Measurements from ENCODE around the gene CCSER1.
"Not testable (repeated sequence)": the region's sequence is repeated elsewhere in the genome, so short reads cannot be mapped to it uniquely, and the experiment has no call there.

CCSER1 gene

GRCh38 chr4:91427171-91427570 lies 1300.0 kb downstream of the CCSER1 start:
- Mint-ChIP-seq H3K27ac (no peak overlapping the region), H3K36me3 (no peaks in the 10 kb centered on the region), H3K9me3 (ENCODE audit: low read depth) (peaks cover 9% of the 10 kb centered on the region), H3K27me3 (no peaks in the 10 kb centered on the region), H3K4me1 (ENCODE audit: low read depth) (no peaks in the 10 kb centered on the region), H3K4me3 (no peak overlapping the region)

DNA sequence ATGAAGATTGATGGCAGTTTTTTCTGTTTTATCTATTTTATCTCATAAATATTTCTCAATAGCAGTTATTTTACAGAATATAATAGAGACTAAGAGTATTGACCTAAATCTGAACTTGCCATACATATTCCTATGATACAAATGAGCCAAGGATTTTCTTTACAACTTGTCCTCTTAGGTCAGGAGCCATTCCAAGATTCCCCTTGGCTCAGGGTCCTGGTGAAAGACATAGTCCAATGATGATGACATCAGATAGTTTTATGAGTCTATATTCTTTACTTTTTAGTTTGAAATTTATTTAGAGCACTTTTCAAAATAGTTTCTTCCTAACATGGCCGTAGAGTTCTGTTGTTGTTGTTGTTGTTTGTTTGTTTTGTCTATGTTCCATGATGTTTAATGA lies 1307.4 kb downstream of the CCSER1 start:
- Mint-ChIP-seq H3K27me3 (no peaks in the 10 kb centered on the region), H3K4me3 (no peak overlapping the region), H3K36me3 (no peaks in the 10 kb centered on the region), H3K9me3 (ENCODE audit: low read depth) (peaks cover 12% of the 10 kb centered on the region), H3K27ac (no peak overlapping the region), H3K4me1 (ENCODE audit: low read depth) (no peaks in the 10 kb centered on the region)

DNA sequence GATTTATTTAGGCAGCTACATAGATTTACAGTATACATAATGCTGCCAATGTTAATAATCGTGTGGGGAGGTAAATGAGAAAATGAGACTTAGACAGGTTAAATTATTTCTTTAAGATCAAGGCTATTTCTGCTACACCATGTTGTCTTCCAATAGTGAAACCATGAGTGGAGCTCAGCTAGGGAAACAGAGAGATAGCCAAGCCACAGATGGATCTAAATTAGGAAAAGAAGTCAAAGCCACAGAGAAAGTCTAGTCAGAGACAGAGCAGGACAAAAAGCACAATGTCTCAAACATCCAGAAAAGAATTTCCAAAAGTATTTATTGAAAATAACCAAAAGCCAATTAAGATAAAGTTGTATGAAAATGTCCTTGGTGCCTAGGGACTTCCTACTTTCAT lies 1309.4 kb downstream of the CCSER1 start:
- Mint-ChIP-seq H3K4me3 (no peak overlapping the region), H3K4me1 (ENCODE audit: low read depth) (no peaks in the 10 kb centered on the region), H3K36me3 (no peaks in the 10 kb centered on the region), H3K27me3 (no peaks in the 10 kb centered on the region), H3K9me3 (ENCODE audit: low read depth) (peaks cover 12% of the 10 kb centered on the region), H3K27ac (no peak overlapping the region)

DNA sequence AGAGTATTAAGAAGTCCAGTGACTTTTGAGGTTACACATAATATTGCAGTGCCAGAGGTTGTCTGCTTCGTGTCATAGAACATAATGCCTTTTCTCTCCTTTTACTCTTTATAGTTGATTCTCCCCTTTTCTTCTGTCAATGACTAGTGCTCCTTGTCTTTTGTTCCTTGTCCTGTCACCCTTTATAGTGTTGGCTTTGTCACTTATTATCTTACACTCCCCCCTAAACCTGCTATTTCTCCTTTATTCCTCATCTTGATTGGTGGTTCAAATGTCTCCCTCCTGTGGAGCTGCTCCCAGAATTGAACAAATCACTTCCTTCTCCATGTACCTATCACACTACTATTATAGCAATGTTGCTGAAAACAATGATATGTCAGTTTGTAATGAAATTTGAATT lies 1320.0 kb downstream of the CCSER1 start:
- Mint-ChIP-seq H3K9me3 (ENCODE audit: low read depth) (peaks cover 5% of the 10 kb centered on the region), H3K27ac (no peak overlapping the region), H3K4me1 (ENCODE audit: low read depth) (no peaks in the 10 kb centered on the region)

DNA sequence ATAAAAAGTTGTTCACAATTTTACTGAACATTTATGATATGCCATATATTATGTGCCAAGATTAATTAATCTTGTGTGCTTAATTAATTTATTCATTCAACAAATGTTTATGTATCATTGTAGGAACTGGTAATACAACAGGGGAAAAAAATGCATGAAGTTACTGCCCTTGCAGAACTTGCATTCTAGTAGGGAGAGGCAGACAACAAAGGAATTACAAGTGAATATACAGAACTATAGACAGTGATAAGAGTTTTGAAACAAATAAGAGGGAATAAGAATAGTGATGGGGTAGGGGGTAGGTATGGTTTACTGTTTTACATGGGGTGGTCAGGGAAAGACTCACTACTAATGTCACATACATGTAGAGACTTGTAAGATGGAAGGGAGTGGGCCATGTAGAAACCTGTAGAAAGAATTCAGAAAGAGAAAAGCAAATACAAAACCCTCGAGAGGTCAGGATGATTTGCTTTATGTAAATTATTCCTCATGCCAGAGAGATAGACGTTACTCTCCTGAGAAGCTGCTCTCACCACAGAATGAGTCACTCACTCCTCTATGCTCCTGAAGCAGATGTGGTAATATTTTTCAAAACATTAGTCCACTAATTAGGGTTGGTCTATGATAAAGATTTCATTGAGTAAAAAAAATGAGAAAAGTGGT lies 1321.6 kb downstream of the CCSER1 start:
- Mint-ChIP-seq H3K9me3 (ENCODE audit: low read depth) (peaks cover 11% of the 10 kb centered on the region), H3K4me3 (no peak overlapping the region), H3K27ac (no peak overlapping the region), H3K36me3 (no peaks in the 10 kb centered on the region), H3K27me3 (no peaks in the 10 kb centered on the region), H3K4me1 (ENCODE audit: low read depth) (no peaks in the 10 kb centered on the region)

More for the DNA sequence above, 1320.0 kb downstream of the CCSER1 start:
- no peak overlapping the region for H3K4me3 Mint-ChIP-seq
- H3K36me3 Mint-ChIP-seq = no peaks in the 10 kb centered on the region
- H3K27me3 Mint-ChIP-seq = no peaks in the 10 kb centered on the region

GRCh38 chr4:91454111-91454510 lies 1326.9 kb downstream of the CCSER1 start:
- H3K4me1 Mint-ChIP-seq (ENCODE audit: low read depth) = no peaks in the 10 kb centered on the region
- no peaks in the 10 kb centered on the region for H3K36me3 Mint-ChIP-seq
- no peaks in the 10 kb centered on the region for H3K27me3 Mint-ChIP-seq
- H3K9me3 Mint-ChIP-seq (ENCODE audit: low read depth) = peaks cover 14% of the 10 kb centered on the region
- H3K4me3 Mint-ChIP-seq = no peak overlapping the region
- no peak overlapping the region for H3K27ac Mint-ChIP-seq

DNA sequence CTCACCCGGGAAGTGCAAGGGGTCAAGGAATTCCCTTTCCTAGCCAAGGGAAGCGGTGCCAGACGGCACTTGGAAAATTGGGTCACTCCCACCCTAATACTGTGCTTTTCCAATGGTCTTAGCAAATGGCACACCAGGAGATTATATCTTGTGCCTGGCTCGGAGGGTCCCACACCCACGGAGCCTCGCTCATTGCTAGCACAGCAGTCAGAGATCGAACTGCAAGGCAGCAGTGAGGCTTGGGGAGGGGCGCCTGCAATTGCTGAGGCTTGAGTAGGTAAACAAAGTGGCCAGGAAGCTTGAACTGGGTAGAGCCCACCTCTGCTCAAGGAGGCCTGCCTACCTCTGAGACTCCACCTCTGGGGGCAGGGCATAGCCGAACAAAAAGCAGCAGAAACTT lies 1335.4 kb downstream of the CCSER1 start:
- H3K4me3 Mint-ChIP-seq; H3K36me3 Mint-ChIP-seq; H3K4me1 Mint-ChIP-seq (ENCODE audit: low read depth); H3K27me3 Mint-ChIP-seq; H3K27ac Mint-ChIP-seq; H3K9me3 Mint-ChIP-seq (ENCODE audit: low read depth): not testable (repeated sequence)

- H3K27me3 Mint-ChIP-seq = no peaks in the 10 kb centered on the region
- H3K27ac Mint-ChIP-seq = no peak overlapping the region
- no peaks in the 10 kb centered on the region for H3K4me1 Mint-ChIP-seq (ENCODE audit: low read depth)
- no peak overlapping the region for H3K4me3 Mint-ChIP-seq
- H3K36me3 Mint-ChIP-seq = no peaks in the 10 kb centered on the region
- peaks cover 7% of the 10 kb centered on the region for H3K9me3 Mint-ChIP-seq (ENCODE audit: low read depth)
Observed at GRCh38 chr4:91470671-91471070, 1343.5 kb downstream of the CCSER1 start.

DNA sequence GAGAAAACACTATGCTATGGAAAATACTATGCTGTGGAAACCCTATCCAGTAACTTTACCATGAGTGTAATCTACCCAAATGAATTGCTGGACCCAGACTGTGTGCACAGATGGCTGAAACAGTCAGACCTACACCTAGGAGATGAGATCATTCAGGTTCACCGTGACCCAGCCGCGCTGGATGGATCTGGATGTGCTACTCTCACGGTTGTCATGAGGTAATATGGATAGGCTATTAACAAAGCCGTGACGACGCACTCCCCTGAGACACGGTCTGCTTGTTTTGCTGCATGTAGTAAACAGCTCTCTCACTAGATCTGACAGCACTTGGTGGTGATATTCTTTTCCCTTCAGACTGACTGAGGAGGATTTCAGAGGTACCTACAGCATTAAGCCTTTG lies 1344.1 kb downstream of the CCSER1 start:
- Mint-ChIP-seq H3K27ac (no peak overlapping the region), H3K27me3 (no peaks in the 10 kb centered on the region)

DNA sequence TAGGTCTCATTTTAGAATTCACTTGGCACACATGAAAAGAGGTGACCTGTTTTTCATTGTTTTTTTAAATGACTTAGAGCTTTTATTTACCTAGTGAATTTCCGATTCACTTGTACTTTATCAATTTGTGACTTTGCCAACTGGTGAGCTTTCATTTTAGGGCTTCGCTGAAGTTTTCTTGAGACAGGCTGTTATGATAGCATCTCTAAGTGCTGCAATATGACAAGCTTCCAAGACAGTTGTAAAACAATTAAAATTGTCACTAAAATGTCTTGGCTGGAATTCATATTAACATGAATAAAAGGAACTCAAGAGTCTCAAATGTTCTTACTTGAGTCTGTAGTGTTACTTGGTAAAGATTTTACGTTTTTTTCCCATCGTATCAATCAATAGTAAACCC lies 1344.9 kb downstream of the CCSER1 start:
- H3K27ac Mint-ChIP-seq = no peak overlapping the region
- H3K9me3 Mint-ChIP-seq (ENCODE audit: low read depth) = peaks cover 7% of the 10 kb centered on the region
- no peaks in the 10 kb centered on the region for H3K4me1 Mint-ChIP-seq (ENCODE audit: low read depth)
- no peak overlapping the region for H3K4me3 Mint-ChIP-seq
- H3K36me3 Mint-ChIP-seq = no peaks in the 10 kb centered on the region
- no peaks in the 10 kb centered on the region for H3K27me3 Mint-ChIP-seq

More for the DNA sequence above, 1344.1 kb downstream of the CCSER1 start:
- peaks cover 7% of the 10 kb centered on the region for H3K9me3 Mint-ChIP-seq (ENCODE audit: low read depth)
- no peaks in the 10 kb centered on the region for H3K4me1 Mint-ChIP-seq (ENCODE audit: low read depth)
- no peak overlapping the region for H3K4me3 Mint-ChIP-seq
- no peaks in the 10 kb centered on the region for H3K36me3 Mint-ChIP-seq

GRCh38 chr4:91485415-91485814 lies 1358.2 kb downstream of the CCSER1 start:
- H3K27ac Mint-ChIP-seq = no peak overlapping the region
- no peak overlapping the region for H3K4me3 Mint-ChIP-seq
- H3K36me3 Mint-ChIP-seq = no peaks in the 10 kb centered on the region
- H3K4me1 Mint-ChIP-seq (ENCODE audit: low read depth) = no peaks in the 10 kb centered on the region
- H3K9me3 Mint-ChIP-seq (ENCODE audit: low read depth) = peaks cover 19% of the 10 kb centered on the region
- no peaks in the 10 kb centered on the region for H3K27me3 Mint-ChIP-seq

- Mint-ChIP-seq H3K9me3 (ENCODE audit: low read depth) (peaks cover 16% of the 10 kb centered on the region), H3K27me3 (no peaks in the 10 kb centered on the region), H3K4me1 (ENCODE audit: low read depth) (no peaks in the 10 kb centered on the region), H3K36me3 (no peaks in the 10 kb centered on the region), H3K4me3 (no peak overlapping the region), H3K27ac (no peak overlapping the region)
Observed at GRCh38 chr4:91488946-91489345, 1361.8 kb downstream of the CCSER1 start.

GRCh38 chr4:91497892-91498291 lies 1370.7 kb downstream of the CCSER1 start:
- Mint-ChIP-seq H3K36me3 (no peaks in the 10 kb centered on the region), H3K4me3 (no peak overlapping the region), H3K27ac (no peak overlapping the region), H3K27me3 (no peaks in the 10 kb centered on the region), H3K4me1 (ENCODE audit: low read depth) (no peaks in the 10 kb centered on the region), H3K9me3 (ENCODE audit: low read depth) (peaks cover under 1% of the 10 kb centered on the region)

GRCh38 chr4:91502365-91502764 lies 1375.2 kb downstream of the CCSER1 start:
- Mint-ChIP-seq H3K36me3 (no peaks in the 10 kb centered on the region), H3K27me3 (no peaks in the 10 kb centered on the region), H3K4me3 (no peak overlapping the region), H3K4me1 (ENCODE audit: low read depth) (no peaks in the 10 kb centered on the region), H3K9me3 (ENCODE audit: low read depth) (no peaks in the 10 kb centered on the region), H3K27ac (no peak overlapping the region)

DNA sequence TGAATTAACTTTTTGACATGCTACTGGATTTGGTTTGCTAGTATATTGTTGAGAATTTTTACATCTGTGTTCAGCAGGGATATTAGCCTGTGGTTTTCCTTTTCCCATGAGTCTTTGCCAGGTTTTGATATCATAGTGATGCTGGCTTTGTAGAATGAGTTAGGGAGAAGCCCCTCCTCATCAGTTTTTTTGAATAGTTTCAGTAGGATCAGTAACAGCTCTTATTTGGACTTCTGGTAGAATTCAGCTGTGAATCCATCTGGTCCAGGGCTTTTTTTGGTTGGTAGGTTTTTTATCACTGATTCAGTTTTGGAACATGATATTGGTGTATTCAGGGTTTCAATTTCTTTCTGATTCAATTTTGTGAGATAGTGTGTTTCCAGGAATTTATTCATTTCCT lies 1386.1 kb downstream of the CCSER1 start:
- Mint-ChIP-seq H3K4me3 (no peak overlapping the region), H3K9me3 (ENCODE audit: low read depth) (peaks cover 16% of the 10 kb centered on the region), H3K36me3 (no peaks in the 10 kb centered on the region), H3K27me3 (no peaks in the 10 kb centered on the region), H3K27ac (no peak overlapping the region), H3K4me1 (ENCODE audit: low read depth) (no peaks in the 10 kb centered on the region)

GRCh38 chr4:91519155-91519554 lies 1392.0 kb downstream of the CCSER1 start:
- no peak overlapping the region for H3K27ac Mint-ChIP-seq
- no peaks in the 10 kb centered on the region for H3K27me3 Mint-ChIP-seq
- no peak overlapping the region for H3K4me3 Mint-ChIP-seq
- no peaks in the 10 kb centered on the region for H3K4me1 Mint-ChIP-seq (ENCODE audit: low read depth)
- peaks cover 9% of the 10 kb centered on the region for H3K9me3 Mint-ChIP-seq (ENCODE audit: low read depth)
- no peaks in the 10 kb centered on the region for H3K36me3 Mint-ChIP-seq

All from activated naive CD8-positive, alpha-beta T cell (primary cell).